BLaER1 treated with 17β-estradiol and CSF1 and Interleukin-3, amounts not matched to agents 10 nM and 100 nM (cell line): ENCODE results near the gene RFXANK.
A peak's percentile ranks its signal among the peaks of the same experiment; 100 is the strongest.
"Not testable (repeated sequence)": the region's sequence is repeated elsewhere in the genome, so short reads cannot be mapped to it uniquely, and the experiment has no call there.

Experiments
- H3K27ac ChIP-seq, 11 experiments: shearing (Covaris generic); formaldehyde crosslinking; 2 replicates each; pipeline ENCODE4 v1.8.1; 2022
- H3K27me3 ChIP-seq, 11 experiments: shearing (Covaris generic); formaldehyde crosslinking; 2 replicates each; pipeline ENCODE4 v1.8.1; 2022
- H3K36me3 ChIP-seq, 11 experiments: shearing (Covaris generic); formaldehyde crosslinking; 2 replicates each; pipeline ENCODE4 v1.8.1; 2022
- H3K4me1 ChIP-seq, 10 experiments: shearing (Covaris generic); formaldehyde crosslinking; 2 replicates each; pipeline ENCODE4 v1.8.1; 2022
- H3K4me2 ChIP-seq, 11 experiments: shearing (Covaris generic); formaldehyde crosslinking; 2 replicates each; pipeline ENCODE4 v1.8.1; 2022
- H3K4me3 ChIP-seq, 10 experiments: shearing (Covaris generic); formaldehyde crosslinking; 2 replicates each; pipeline ENCODE4 v1.8.1; 2022
- H3K9ac ChIP-seq, 11 experiments: shearing (Covaris generic); formaldehyde crosslinking; 2 replicates each; pipeline ENCODE4 v1.8.1; 2022
- H3K9me3 ChIP-seq, 11 experiments: shearing (Covaris generic); formaldehyde crosslinking; replicated peaks in 1 of 11; 2 replicates each; pipeline ENCODE4 v1.8.1; 2022
- H4K20me1 ChIP-seq, 11 experiments: shearing (Covaris generic); formaldehyde crosslinking; 2 replicates each; pipeline ENCODE4 v1.8.1; 2022
- Cebpa-rat ChIP-seq, 11 experiments: shearing (Covaris generic); IDR thresholded peaks; 2 replicates each; pipeline ENCODE4 v1.8.1; 2022

The RFXANK gene

GRCh38 chr19:19192078-19192882 is at the start of gene RFXANK, which contains the start of gene BORCS8:
TSS of gene RFXANK (plus strand) at chr19:19192258. CDS start at chr19:19193947, 1,689 bp downstream.
TSS of gene BORCS8 (minus strand) at chr19:19192152. CDS start at chr19:19192117, 35 bp downstream.
- TF ChIP-seq Cebpa-rat (IDR thresholded peaks at IDR 0.05): no peak
- Histone ChIP-seq H3K4me1 (peaks cover 39 to 61% (median 44%) of the 10 kb centered on the region in 10 experiments), H3K9me3 (peaks cover 0 to 14% (median 0%) of the 10 kb centered on the region in 11 experiments; a peak in 9 of 22 replicates), H3K9ac (peak within 1 kb of the TSS; percentile 91 to 100 (median 99)), H3K36me3 (peaks cover 30 to 66% (median 40%) of the 10 kb centered on the region in 11 experiments), H3K4me2 (peak within 1 kb of the TSS; percentile 82 to 99 (median 97)), H4K20me1 (peaks cover 0 to 34% (median 13%) of the 10 kb centered on the region in 11 experiments; a peak in 10 of 22 replicates), H3K27me3 (no peaks in the 10 kb centered on the region), H3K4me3 (peak within 1 kb of the TSS; percentile 77 to 99 (median 90)), H3K27ac (peak within 1 kb of the TSS; percentile 95 to 100 (median 99))

GRCh38 chr19:19142347-19142746 is 49.7 kb upstream of the RFXANK start:
- Histone ChIP-seq H3K27me3 (no peaks in the 10 kb centered on the region), H3K4me2 (no peak overlapping the region)

GRCh38 chr19:19145281-19145680 is 46.8 kb upstream of the RFXANK start:
- Histone ChIP-seq H3K4me1 (peaks cover 0 to 26% (median 18%) of the 10 kb centered on the region in 10 experiments; a peak in 15 of 20 replicates), H3K4me2 (peak overlapping the region in 6 of 11 experiments; percentile 31 to 59 (median 56); a peak in 7 of 22 replicates), H3K4me3 (no peak overlapping the region), H3K36me3 (peaks cover 12 to 32% (median 28%) of the 10 kb centered on the region in 11 experiments; a peak in 20 of 22 replicates), H3K27ac (peak overlapping the region in 8 of 11 experiments; percentile 49 to 76 (median 72); a peak in 17 of 22 replicates), H3K9ac (peak overlapping the region in 7 of 11 experiments; percentile 28 to 67 (median 57); a peak in 7 of 22 replicates), H3K9me3 (no peaks in the 10 kb centered on the region), H4K20me1 (no peaks in the 10 kb centered on the region; a peak in 1 of 22 replicates), H3K27me3 (no peaks in the 10 kb centered on the region)
- no peak for TF ChIP-seq Cebpa-rat (IDR thresholded peaks at IDR 0.05)

More at GRCh38 chr19:19142347-19142746, 49.7 kb upstream of the RFXANK start:
- TF ChIP-seq Cebpa-rat (IDR thresholded peaks at IDR 0.05): no peak
- peaks cover 1 to 11% (median 10%) of the 10 kb centered on the region in 11 experiments; a peak in 18 of 22 replicates for H3K36me3 ChIP-seq
- H3K9ac ChIP-seq: no peak overlapping the region
- peaks cover 6 to 34% (median 25%) of the 10 kb centered on the region in 10 experiments for H3K4me1 ChIP-seq
- no peak overlapping the region for H3K27ac ChIP-seq
- no peak overlapping the region for H3K4me3 ChIP-seq
- H4K20me1 ChIP-seq: no peaks in the 10 kb centered on the region; a peak in 1 of 22 replicates
- no peaks in the 10 kb centered on the region for H3K9me3 ChIP-seq

- Histone ChIP-seq H3K36me3 (peaks cover 12 to 32% (median 28%) of the 10 kb centered on the region in 11 experiments; a peak in 20 of 22 replicates), H3K4me1 (peaks cover 0 to 26% (median 18%) of the 10 kb centered on the region in 10 experiments; a peak in 15 of 20 replicates), H3K27me3 (no peaks in the 10 kb centered on the region), H3K9me3 (no peaks in the 10 kb centered on the region), H3K4me3 (no peak overlapping the region), H4K20me1 (no peaks in the 10 kb centered on the region; a peak in 1 of 22 replicates), H3K4me2 (peak overlapping the region; percentile 26 to 60 (median 56); a peak in 19 of 22 replicates), H3K9ac (peak overlapping the region in 9 of 11 experiments; percentile 28 to 67 (median 56); a peak in 14 of 22 replicates), H3K27ac (peak overlapping the region in 9 of 11 experiments; percentile 49 to 76 (median 71); a peak in 18 of 22 replicates)
- TF ChIP-seq Cebpa-rat (IDR thresholded peaks at IDR 0.05): no peak
These were observed 46.1 kb upstream of the RFXANK start for GRCh38 chr19:19145684-19146608.

- H4K20me1 ChIP-seq: no peaks in the 10 kb centered on the region; a peak in 1 of 22 replicates
- no peak overlapping the region for H3K9ac ChIP-seq
- peaks cover 0 to 32% (median 20%) of the 10 kb centered on the region in 10 experiments; a peak in 15 of 20 replicates for H3K4me1 ChIP-seq
- no peaks in the 10 kb centered on the region for H3K9me3 ChIP-seq
- no peak for TF ChIP-seq Cebpa-rat (IDR thresholded peaks at IDR 0.05)
- no peak overlapping the region for H3K27ac ChIP-seq
- no peak overlapping the region for H3K4me3 ChIP-seq
- no peaks in the 10 kb centered on the region for H3K27me3 ChIP-seq
- H3K36me3 ChIP-seq: peaks cover 12 to 32% (median 28%) of the 10 kb centered on the region in 11 experiments; a peak in 20 of 22 replicates
- no peak overlapping the region for H3K4me2 ChIP-seq
These were observed 45.2 kb upstream of the RFXANK start for GRCh38 chr19:19146865-19147264.

- Histone ChIP-seq H3K4me2 (no peak overlapping the region), H3K4me3 (no peak overlapping the region), H4K20me1 (no peaks in the 10 kb centered on the region; a peak in 1 of 22 replicates), H3K9me3 (no peaks in the 10 kb centered on the region), H3K9ac (no peak overlapping the region), H3K36me3 (peaks cover 12 to 32% (median 28%) of the 10 kb centered on the region in 11 experiments; a peak in 20 of 22 replicates), H3K4me1 (peaks cover 0 to 32% (median 20%) of the 10 kb centered on the region in 10 experiments; a peak in 15 of 20 replicates), H3K27ac (no peak overlapping the region), H3K27me3 (no peaks in the 10 kb centered on the region)
- no peak for TF ChIP-seq Cebpa-rat (IDR thresholded peaks at IDR 0.05)
These were observed 44.7 kb upstream of the RFXANK start for GRCh38 chr19:19147344-19147743.

- not testable (repeated sequence) for H3K4me3 ChIP-seq, H3K4me2 ChIP-seq, H3K27me3 ChIP-seq, H3K9ac ChIP-seq, H3K27ac ChIP-seq, H3K9me3 ChIP-seq, H4K20me1 ChIP-seq
- Histone ChIP-seq H3K36me3 (peaks cover 12 to 32% (median 28%) of the 10 kb centered on the region in 11 experiments; a peak in 20 of 22 replicates), H3K4me1 (peaks cover 0 to 31% (median 20%) of the 10 kb centered on the region in 10 experiments; a peak in 15 of 20 replicates)
These were observed 43.6 kb upstream of the RFXANK start for GRCh38 chr19:19148504-19148903.

- Histone ChIP-seq H3K4me2 (no peak overlapping the region), H3K4me3 (no peak overlapping the region), H3K27me3 (no peaks in the 10 kb centered on the region), H4K20me1 (no peaks in the 10 kb centered on the region; a peak in 1 of 22 replicates), H3K4me1 (peaks cover 0 to 22% (median 11%) of the 10 kb centered on the region in 10 experiments; a peak in 15 of 20 replicates), H3K27ac (no peak overlapping the region), H3K9ac (no peak overlapping the region), H3K36me3 (peaks cover 12 to 32% (median 28%) of the 10 kb centered on the region in 11 experiments; a peak in 20 of 22 replicates), H3K9me3 (no peaks in the 10 kb centered on the region)
- no peak for TF ChIP-seq Cebpa-rat (IDR thresholded peaks at IDR 0.05)
These were observed 42.6 kb upstream of the RFXANK start for GRCh38 chr19:19149435-19149834.
